Nucleus accumbens (tissue), 56 donors: ENCODE data around the gene NCL.

Experiments
- DNase-seq, 56 donors: peaks; one replicate each; lab custom pipeline; 2025; lab: John Stamatoyannopoulos, UW

NCL gene, protein sequence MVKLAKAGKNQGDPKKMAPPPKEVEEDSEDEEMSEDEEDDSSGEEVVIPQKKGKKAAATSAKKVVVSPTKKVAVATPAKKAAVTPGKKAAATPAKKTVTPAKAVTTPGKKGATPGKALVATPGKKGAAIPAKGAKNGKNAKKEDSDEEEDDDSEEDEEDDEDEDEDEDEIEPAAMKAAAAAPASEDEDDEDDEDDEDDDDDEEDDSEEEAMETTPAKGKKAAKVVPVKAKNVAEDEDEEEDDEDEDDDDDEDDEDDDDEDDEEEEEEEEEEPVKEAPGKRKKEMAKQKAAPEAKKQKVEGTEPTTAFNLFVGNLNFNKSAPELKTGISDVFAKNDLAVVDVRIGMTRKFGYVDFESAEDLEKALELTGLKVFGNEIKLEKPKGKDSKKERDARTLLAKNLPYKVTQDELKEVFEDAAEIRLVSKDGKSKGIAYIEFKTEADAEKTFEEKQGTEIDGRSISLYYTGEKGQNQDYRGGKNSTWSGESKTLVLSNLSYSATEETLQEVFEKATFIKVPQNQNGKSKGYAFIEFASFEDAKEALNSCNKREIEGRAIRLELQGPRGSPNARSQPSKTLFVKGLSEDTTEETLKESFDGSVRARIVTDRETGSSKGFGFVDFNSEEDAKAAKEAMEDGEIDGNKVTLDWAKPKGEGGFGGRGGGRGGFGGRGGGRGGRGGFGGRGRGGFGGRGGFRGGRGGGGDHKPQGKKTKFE

GRCh38 chr2:231463698-231464575 lies at the start of gene NCL:
NCL (minus strand) TSS chr2:231464484; CDS start chr2:231464353, 131 bp downstream.
- DNase-seq, result peak in 41 of 56 donors; percentile 42 to 93 (median 75)

- no peak for DNase-seq
Measured at GRCh38 chr2:231513746-231514224, 49.5 kb upstream of the NCL start.

DNA sequence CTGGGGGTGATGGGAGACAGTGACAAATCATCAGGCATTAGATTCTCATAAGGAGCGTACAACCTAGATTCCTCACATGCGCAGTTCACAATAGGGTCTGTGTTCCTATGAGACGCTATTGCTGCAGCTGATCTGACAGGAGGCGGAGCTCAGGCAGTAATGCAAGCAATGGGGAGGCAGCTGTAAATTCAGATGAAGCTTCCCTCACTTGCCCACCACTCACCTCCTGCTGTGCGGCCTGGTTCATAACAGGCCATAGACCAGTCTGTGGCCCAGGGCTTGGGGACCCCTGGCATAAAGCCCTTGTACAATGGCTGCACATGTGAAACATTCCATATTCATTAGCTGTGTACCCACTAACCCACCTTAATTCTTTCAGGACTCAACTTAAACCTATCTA lies 47.9 kb upstream of the NCL start:
- DNase-seq, result peak in 48 of 56 donors; percentile 9 to 81 (median 46)

DNA sequence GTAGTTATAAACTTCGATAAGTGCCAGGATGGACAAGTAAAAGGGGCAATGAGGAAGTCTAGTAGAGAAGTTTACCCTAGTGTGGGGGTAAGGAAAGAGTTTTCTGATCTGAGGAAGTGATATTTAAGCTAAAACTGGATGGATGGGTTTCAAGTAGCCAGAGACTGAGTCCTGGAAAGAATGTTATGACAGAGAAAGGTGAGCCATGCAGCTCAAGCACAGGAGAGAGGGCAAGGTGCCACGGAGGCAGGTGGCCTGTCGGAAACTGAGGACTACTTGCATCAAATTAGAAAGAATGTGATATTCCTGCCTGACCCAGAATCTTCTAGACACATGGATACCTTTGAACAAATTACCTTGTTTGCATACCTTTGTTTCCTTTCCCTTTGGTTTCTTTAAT lies 39.5 kb upstream of the NCL start:
- no peak for DNase-seq

GRCh38 chr2:231502596-231502995 lies 38.3 kb upstream of the NCL start:
- no peak for DNase-seq

- no peak for DNase-seq
Measured at GRCh38 chr2:231497651-231498050, 33.4 kb upstream of the NCL start.

- DNase-seq, result no peak
Measured at GRCh38 chr2:231494669-231495068, 30.4 kb upstream of the NCL start.

- no peak for DNase-seq
Measured at GRCh38 chr2:231490801-231491200, 26.5 kb upstream of the NCL start.

DNA sequence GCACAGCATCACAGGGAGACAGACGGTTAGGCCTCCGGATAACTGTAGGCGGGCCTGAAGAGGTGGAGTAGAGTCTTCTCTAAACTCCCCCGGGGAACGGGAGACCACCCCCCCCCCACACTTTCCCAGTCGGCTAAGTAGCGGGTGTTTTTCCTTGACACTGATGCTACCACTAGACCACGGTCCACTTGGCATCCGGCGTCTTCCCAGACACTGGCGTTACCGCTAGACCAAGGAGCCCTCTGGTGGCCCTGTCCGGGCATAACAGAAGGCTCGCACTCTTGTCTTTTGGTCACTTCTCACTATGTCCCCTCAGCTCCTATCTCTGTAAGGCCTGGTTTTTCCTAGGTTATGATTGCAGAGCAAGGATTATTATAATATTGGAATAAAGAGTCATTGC lies 25.7 kb upstream of the NCL start:
- peak in 2 of 56 donors; percentile 2 to 20 for DNase-seq

- DNase-seq, result no peak
Measured at GRCh38 chr2:231488331-231488730, 24.0 kb upstream of the NCL start.

DNA sequence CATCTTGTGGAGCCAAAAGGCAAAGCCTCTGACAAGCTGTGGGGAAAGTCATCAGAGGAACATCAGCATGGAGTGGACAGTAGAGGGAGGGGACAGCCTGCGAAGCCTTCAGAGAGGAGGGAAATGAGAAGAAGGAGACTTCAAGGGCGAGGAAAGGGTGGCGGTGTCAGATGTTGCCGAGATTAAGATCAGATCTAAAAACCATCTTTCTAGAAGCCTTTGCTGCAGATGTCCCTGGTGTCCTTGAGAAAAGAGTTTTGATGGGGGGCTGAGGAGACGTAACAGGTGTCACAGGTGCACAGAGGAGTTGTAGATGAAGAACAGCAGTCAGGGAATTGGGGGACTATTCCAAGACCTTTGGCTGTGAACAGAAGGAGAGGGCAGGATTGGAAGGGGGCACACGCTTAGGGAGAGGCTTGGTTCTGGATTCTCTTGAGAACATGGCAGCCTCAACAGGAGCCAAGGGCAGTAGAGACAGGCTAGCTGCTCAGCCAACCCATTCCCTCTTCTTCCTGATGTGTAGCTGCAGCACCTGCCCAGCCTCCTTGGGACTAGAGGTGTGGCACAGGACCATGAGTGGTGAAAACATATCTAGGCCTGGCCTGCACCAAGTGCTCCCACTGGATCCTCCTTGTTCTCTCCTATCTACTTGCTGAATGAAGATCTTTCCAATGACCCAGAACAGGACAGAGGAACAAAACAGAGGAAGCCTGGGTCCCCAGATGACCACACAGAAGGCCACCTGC lies 22.7 kb upstream of the NCL start:
- DNase-seq, result no peak

- peak in 1 of 56 donors; percentile 1 for DNase-seq
Measured at GRCh38 chr2:231483398-231484329, 19.4 kb upstream of the NCL start.

DNA sequence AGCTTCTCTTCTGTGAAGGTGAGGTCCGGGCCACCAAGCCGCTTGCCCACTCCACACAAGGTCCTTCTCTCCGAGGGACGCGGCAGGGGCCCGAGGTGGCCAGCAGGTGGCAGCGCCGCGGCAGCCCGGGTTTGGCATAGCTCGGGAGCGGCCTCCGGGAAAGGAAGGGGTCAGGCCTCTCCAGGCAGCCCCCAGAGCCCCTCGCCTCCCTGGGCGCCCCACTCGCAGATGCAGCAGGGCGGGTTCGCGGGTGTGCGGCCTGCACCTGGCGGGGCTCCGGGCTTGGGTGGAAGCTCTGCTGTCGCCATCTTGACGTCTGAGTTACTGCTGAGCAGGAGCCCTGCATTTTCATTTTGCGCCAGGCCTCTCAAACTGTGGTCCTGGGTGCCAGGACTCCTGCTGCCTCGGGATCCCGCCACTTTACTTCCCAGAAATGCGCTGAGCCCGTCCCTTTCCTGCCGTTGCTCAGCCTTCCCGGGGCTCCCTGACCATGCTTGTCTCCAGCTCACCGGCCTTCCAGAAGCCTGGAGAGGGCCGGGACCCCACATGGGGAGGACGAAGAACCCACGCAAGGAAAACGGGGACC lies 18.6 kb upstream of the NCL start:
- peak in 49 of 56 donors; percentile 6 to 74 (median 35) for DNase-seq

GRCh38 chr2:231480781-231481180 lies 16.5 kb upstream of the NCL start:
- DNase-seq, result no peak

GRCh38 chr2:231479455-231479854 lies 15.2 kb upstream of the NCL start:
- DNase-seq, result no peak

DNA sequence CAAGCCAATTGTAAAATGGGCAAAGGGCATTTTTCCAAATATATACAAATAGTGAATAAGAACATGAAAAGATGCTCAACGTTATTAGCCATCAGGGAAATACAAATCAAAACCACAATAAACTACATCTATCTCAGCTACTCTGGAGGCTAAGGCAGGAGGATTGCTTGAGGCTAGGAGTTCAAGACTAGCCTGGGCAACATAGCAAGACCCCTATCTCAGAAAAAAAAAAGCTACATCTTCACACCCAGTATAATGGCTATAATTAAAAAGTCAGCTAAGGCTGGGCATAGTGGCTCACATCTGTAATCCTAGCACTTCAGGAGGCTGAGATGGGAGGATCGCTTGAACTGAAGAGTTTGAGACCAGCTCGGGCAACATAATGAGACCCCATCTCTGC lies 12.6 kb upstream of the NCL start:
- DNase-seq, result no peak

GRCh38 chr2:231475965-231476364 lies 11.7 kb upstream of the NCL start:
- DNase-seq, result no peak

DNA sequence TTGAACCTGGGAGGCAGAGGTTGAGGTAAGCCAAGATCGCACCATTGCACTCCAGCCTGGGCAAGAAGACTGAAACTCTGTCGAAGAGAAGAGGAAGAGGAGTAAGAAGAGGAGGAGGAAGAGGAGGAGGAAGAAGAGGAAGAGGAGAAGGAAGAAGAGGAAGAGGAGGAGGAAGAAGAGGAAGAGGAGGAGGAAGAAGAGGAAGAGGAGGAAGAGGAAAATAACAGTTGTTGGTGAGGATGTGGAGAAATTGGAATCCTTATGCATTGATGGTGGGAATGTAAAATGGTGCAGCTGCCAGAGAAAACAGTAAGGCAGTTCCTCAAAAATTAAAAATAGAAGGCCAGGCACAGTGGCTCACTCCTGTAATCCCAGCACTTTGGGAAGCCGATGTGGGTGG lies 8.5 kb upstream of the NCL start:
- no peak for DNase-seq
